GM13976 (cell line): Measurements from ENCODE around the gene MEX3D.

Source experiments
- DNase-seq: peaks from one replicate; pipeline ENCODE4 v3.0.0; 2012; ENCODE audit warnings: low spot score
- in situ Hi-C: fragments of 300-500 bp; cut with MboI; formaldehyde crosslinking; loops from one replicate; pipeline ENCODE4 v1.12.0; 2022; ENCODE audit warnings: low sequenced_read_pairs, mixed read lengths, inconsistent platforms; ENCODE audit not compliant: unreplicated experiment
- TF ChIP-seq, protein P1 (sequence below): IDR thresholded peaks from 2 replicates; pipeline ENCODE4 v1.5.1; 2012; ENCODE audit warnings: borderline replicate concordance, mild to moderate bottlenecking; ENCODE audit not compliant: insufficient read depth; ENCODE audit errors: extremely low read depth, missing control alignments, control extremely low read depth

MEX3D gene

DNA sequence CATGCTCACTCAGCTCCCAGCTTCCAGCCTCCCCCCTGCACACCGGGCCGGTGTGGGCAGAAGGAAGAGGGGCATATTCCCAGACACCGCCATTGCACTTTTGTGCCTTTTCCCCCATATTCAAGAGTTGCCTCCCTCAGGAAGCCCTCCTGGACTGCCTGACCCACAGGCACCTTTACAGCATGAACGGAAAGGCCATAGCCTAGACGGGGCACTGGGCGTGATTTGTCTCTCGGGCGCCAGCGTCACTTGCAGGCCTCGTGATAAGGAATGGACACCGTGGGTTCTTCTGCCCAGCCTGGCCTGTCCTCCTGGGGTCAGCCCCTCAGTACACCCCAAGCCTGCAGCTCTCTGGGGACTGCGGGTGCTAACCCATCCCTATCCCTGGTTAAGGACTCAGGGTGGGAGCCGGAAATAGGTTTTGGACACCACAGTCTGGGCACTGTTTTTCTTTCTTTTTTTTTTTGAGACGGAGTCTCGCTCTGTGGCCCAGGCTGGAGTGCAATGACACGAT, 38.1 kb upstream of the MEX3D start:
- no peak for DNase-seq
- in situ Hi-C loops, result loop anchor here (5.0 kb wide), 1 partner anchor 51 kb away; no protein-coding TSS in a partner anchor
- TF ChIP-seq, protein P1, sequence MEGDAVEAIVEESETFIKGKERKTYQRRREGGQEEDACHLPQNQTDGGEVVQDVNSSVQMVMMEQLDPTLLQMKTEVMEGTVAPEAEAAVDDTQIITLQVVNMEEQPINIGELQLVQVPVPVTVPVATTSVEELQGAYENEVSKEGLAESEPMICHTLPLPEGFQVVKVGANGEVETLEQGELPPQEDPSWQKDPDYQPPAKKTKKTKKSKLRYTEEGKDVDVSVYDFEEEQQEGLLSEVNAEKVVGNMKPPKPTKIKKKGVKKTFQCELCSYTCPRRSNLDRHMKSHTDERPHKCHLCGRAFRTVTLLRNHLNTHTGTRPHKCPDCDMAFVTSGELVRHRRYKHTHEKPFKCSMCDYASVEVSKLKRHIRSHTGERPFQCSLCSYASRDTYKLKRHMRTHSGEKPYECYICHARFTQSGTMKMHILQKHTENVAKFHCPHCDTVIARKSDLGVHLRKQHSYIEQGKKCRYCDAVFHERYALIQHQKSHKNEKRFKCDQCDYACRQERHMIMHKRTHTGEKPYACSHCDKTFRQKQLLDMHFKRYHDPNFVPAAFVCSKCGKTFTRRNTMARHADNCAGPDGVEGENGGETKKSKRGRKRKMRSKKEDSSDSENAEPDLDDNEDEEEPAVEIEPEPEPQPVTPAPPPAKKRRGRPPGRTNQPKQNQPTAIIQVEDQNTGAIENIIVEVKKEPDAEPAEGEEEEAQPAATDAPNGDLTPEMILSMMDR, result no peak

DNA sequence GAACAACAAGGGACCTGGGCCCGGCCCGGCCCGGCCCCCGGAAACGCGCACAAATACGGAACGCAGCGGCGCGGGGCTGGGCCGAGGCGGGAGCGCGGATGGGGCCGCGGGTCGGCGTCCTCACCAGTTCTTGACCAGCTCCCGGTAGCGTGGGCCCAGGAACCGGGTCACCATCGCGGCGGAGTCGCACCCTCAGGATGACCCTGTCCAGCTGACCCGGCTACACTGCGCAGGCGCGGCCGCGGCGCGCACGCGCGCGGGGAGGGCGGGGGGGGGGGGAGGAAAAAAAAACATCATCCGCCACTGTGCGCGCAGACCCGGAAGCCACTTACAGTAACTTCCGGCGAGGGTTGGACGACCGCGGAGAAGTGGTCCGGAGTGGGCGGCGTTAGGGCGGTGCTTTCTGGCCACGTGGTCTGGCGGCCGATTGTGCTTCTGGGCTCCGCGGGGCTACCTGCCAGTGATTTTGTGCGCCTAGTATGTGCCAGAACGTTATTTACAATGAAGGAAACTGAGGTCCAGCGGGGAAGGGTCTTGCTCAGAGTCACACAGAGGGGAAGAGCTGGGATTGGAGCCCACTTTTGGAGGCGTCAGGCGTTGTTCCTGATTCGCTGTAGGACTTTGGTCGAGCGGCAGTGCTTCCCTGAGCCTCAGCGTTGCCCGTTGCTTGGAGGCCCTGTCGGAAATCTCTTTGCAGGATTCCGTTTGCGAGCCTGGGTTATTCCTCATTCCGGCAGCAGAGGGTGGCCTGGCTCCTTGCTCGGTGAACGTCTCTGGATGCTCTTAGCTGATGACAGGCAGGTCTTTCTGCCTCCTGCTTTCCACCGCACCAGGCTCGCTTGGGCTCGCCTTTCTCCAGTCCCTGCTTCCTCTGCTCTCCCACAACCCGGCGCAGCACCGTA, 37.4 kb upstream of the MEX3D start, which contains the start of gene UQCR11:
UQCR11 (minus strand) TSS at position 227 of the 902 bp plus-strand sequence; CDS start at position 174, 53 bp downstream.
- TF ChIP-seq, protein P1, result peak; percentile 51
- in situ Hi-C loops, result loop anchor here (5.0 kb wide), 1 partner anchor 52 kb away; no protein-coding TSS in a partner anchor
- DNase-seq, result peak; percentile 98

DNA sequence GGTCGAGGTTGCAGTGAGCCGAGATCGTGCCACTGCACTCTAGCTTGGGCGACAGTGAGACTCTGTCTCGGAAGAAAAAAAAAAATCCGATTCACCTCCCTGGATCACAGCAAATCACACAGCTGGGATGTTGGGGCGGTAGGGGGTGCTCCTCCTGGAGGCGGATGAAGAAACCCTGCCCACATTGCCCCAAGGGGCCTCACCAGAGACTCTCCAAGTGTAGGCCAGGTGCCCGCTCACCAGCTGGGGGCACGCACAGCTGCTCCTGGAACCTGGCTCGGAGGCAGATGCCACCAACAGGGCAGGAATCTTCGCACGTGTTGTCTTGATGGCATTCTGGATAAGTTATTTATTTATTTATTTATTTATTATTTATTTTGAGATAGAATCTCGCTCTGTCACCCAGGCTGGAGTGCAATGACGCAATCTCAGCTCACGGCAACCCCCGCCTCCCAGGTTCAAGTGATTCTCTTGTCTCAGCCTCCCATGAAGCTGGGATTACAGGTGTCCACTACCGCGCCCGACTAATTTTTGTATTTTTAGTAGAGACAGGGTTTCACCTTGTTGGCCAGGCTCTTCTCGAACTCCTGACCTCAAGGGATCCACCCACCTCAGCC, 34.1 kb upstream of the MEX3D start:
- TF ChIP-seq, protein P1, result no peak
- in situ Hi-C loops, result no loop called here
- DNase-seq, result no peak

DNA sequence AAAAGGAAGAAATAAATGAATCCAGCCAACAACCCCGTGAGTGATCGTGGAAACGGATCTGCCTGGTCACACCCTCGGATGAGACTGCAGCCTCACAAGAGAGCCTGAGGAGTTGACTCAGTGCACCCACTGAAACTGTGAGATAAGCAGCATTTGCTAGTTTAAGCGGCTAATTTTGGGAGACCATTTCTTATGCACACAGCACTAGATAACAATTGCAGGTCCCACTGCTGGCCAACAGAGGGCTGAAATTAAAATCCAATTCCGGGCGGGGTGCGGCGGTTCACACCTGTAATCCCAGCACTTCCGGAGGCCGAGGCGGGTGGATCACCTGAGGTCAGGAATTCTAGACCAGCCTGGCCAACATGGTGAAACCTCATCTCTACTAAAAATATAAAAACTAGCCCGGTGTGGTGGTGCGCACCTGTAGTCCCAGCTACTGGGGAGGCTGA, 33.5 kb upstream of the MEX3D start:
- DNase-seq, result no peak
- TF ChIP-seq, protein P1, result no peak
- in situ Hi-C loops, result no loop called here

DNA sequence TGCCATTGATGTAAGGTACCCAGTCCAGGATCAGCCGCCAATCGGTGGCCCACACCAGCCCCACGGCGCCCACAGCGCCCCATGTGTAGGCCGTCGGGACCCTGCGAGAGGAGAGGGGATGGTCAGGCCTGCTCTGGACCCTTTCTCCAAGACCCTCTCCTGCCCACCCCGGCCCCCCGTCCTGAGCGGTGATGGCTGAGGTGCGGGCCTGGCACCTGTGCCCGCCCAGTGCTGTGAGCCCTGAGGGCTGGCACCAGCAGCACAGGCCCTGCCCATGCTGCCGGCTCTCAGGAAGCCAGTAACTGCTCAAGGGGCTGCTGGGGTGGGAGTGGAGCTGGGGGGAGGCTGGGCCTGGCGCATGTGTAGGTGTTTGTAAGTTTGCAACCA, 31.3 kb upstream of the MEX3D start:
- no peak for DNase-seq
- in situ Hi-C loops, result no loop called here
- TF ChIP-seq, protein P1, result no peak

DNA sequence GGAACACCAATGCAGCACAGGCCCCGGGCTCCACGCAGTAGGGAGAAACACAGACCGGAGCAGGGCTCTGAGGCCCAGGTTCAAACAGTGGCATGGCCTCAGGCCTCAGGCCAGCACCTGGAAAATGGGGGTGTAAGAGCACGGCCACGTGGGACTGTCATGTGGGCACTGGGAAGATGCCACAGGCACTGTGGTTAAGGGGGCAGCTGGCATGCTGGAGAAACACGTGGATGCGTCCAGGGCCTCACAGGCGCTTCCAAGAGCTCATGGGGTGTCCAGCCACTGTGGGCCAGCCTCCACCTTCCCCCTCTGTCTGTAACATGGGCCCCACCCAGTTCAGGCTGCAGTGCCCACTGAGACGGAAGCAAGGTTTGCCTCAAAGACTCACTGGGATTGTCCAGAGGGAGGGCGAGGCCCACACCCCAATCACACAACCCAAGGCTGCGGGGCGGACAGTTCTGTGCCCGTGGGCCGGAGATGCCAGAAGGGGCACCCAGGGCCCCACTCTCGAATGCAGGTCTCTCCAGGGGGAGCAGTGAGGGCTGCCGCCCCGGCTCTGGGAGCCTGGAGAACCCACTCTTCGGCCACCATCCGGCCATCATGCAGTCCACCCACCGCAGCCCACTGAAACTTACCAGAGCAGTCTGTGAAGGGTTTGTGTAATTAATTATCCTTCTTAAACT, 30.8 kb upstream of the MEX3D start:
- in situ Hi-C loops, result no loop called here
- no peak for DNase-seq
- TF ChIP-seq, protein P1, result no peak
